ENCODE results near the gene ANKRD24.

DNA sequence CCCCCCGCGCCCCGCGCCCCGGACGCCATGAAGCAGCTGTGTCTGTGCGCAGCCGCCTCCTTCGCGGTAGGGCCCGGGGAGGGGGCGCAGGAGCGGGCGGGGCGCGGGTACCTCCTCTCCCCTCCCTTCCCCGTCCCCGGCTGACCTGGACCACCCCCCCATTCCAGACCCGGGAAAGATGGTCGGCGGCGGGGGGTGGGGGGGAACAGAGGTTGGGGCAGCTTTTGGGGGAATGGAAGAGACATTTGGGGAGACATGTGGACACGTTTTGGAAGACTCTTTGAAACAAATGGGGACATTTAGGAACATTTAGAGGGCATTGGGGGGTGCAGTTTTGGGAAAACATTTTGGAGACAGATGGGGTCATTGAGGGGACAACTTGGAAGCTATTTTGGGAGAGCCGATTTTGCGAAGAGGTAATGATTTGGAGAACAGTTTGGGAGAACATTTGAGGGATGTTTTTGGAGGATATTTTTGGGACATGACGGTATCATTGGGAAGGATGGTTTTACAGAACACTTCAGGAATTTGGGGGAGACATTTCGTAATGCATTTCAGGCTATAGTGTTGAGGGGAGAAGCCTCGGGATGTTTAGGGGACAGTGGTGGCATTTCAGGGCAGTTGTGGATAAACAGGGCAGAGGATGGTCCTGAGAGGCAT is 16.1 kb downstream of the ANKRD24 start:
- TF ChIP-seq CTCF (IDR thresholded peaks at IDR 0.05) (no peak), EP300 (IDR thresholded peaks at IDR 0.05) (no peak), POLR2A (IDR thresholded peaks at IDR 0.05) (no peak)

All from tibial nerve (tissue), 4 donors.